Gastrocnemius medialis (tissue), 4 donors: ENCODE measurements around the gene ITGAD. TPM values are rescaled to one million over a fixed set of nuclear protein-coding genes. Genes with fewer than 3 reads are reported as not detected.

ENCODE experiments used
- ATAC-seq, 2 donors: fragments of 150-250 bp; one replicate each; pipeline ENCODE4 v1.9.1; 2016
- DNase-seq, 2 donors: peaks; one replicate each; pipeline ENCODE4 v3.0.0-alpha.2; 2019
- H3K27ac ChIP-seq, 4 donors: fragments of 200-600 bp; sonication (generic); 1 replicate in 1 of 4; 2 replicates in 3 of 4; pipeline ENCODE4 v1.5.1; 2016 to 2018; ENCODE audit warnings: mild to moderate bottlenecking in 2 of 4, moderate library complexity in 1 of 4
- H3K27me3 ChIP-seq, 3 donors: fragments of 200-600 bp; sonication (generic) in 2 of 3; 1 replicate in 1 of 3; 2 replicates in 2 of 3; pipeline versions ENCODE4 v1.5.1 to v1.6.0; 2016 to 2019; ENCODE audit warnings: mild to moderate bottlenecking in 1 of 3, moderate library complexity in 1 of 3
- H3K36me3 ChIP-seq, 2 donors: fragments of 200-600 bp; sonication (generic) in 1 of 2; one replicate each; pipeline ENCODE4 v1.5.1; 2017 to 2018
- H3K4me1 ChIP-seq, 2 donors: fragments of 200-600 bp; sonication (generic) in 1 of 2; one replicate each; pipeline ENCODE4 v1.5.1; 2016 to 2017; ENCODE audit warnings: mild to moderate bottlenecking in 2 of 2
- H3K4me3 ChIP-seq, 4 donors: fragments of 200-600 bp; sonication (generic) in 3 of 4; 1 replicate in 1 of 4; 2 replicates in 3 of 4; pipeline ENCODE4 v1.5.1; 2016 to 2019; ENCODE audit warnings: mild to moderate bottlenecking in 2 of 4
- H3K9me3 ChIP-seq, 3 donors: fragments of 200-600 bp; sonication (generic) in 2 of 3; 1 replicate in 1 of 3; 2 replicates in 2 of 3; pipeline ENCODE4 v1.5.1; 2016 to 2019
- POLR2A ChIP-seq, 2 donors: fragments of 450-650 bp; IDR thresholded peaks; one replicate each; pipeline ENCODE4 v1.6.1; 2017; ENCODE audit warnings: antibody characterized with exemption in 2 of 2, mild to moderate bottlenecking in 2 of 2, moderate library complexity in 2 of 2
- in situ Hi-C, 4 donors: fragments of 200-750 bp; cut with MboI; loops; one replicate each; pipeline versions ENCODE4 v1.15.0 to v1.8.0; 2017; ENCODE audit warnings: low sequenced_read_pairs in 4 of 4
- intact Hi-C: fragments of 100-400 bp; cut with DNase I; formaldehyde crosslinking; loops from one replicate; pipeline ENCODE4 v1.15.1; 2023; ENCODE audit warnings: low total_unique reads
- total RNA-seq, 4 donors: library from RNA; depleted of rRNA; stranded (reverse); fragments of >200 nt; gene quantifications; one replicate each; pipeline versions ENCODE4 v1.1.0 to v1.2.3, GENCODE V29; 2016
- TF ChIP-seq, protein P1 (sequence below), 5 experiments: fragments of 450-650 bp in 3 of 5; fragments of 200-600 bp in 2 of 5; sonication (generic) in 2 of 5; IDR thresholded peaks in 4 of 5; conservative IDR thresholded peaks in 1 of 5; 1 replicate in 4 of 5; 2 replicates in 1 of 5; pipeline ENCODE4 v1.5.1; 2016 to 2019; ENCODE audit warnings: antibody characterized with exemption in 5 of 5, mild to moderate bottlenecking in 3 of 5, moderate library complexity in 3 of 5

ITGAD gene
- total RNA-seq, 4 donors from 2014 or later, result not detected

DNA sequence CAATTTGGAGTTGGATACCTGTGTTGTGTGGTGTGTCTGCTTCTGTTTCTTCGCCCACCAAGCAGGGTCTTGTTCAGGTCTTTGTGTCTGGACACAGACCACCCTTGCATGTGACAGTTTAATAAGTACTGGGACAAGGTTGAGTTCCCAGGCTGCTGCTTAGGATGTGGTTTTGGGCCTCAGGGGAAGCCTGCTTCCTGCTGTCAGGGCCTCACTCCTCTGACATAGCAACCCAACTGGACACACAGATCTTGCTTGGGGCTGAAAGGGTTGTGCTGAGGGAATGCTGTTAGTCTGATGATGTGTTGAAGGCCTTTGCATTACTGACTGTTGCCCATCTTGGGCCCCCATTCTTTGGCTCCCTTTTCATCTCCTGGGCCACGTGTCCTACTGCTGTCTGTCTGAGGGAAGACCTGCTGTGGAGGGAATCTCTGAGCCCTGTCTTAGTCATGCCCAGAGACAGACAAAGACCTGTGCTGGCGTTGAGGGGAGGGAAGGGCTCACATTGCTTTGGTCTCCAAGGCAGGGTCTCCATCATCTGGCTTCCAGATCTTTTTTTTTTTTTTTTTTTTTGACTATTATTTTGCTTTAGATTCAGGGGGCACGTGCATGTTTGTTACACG, 74.1 kb downstream of the ITGAD start:
- H3K27ac ChIP-seq, result no peak overlapping the region
- DNase-seq (no peak), ATAC-seq (no peak)
- intact Hi-C loops (no loop called here), in situ Hi-C loops (no loop called here)
- H3K4me3 ChIP-seq, result no peak overlapping the region
- no peaks in the 10 kb centered on the region for H3K9me3 ChIP-seq
- H3K36me3 ChIP-seq, result peaks cover 0 to 49% of the 10 kb centered on the region in 2 donors
- peaks cover 0 to 11% of the 10 kb centered on the region in 2 donors for H3K4me1 ChIP-seq
- H3K27me3 ChIP-seq, result peaks cover 0 to 3% (median 0%) of the 10 kb centered on the region in 3 donors
- TF ChIP-seq, protein P1, sequence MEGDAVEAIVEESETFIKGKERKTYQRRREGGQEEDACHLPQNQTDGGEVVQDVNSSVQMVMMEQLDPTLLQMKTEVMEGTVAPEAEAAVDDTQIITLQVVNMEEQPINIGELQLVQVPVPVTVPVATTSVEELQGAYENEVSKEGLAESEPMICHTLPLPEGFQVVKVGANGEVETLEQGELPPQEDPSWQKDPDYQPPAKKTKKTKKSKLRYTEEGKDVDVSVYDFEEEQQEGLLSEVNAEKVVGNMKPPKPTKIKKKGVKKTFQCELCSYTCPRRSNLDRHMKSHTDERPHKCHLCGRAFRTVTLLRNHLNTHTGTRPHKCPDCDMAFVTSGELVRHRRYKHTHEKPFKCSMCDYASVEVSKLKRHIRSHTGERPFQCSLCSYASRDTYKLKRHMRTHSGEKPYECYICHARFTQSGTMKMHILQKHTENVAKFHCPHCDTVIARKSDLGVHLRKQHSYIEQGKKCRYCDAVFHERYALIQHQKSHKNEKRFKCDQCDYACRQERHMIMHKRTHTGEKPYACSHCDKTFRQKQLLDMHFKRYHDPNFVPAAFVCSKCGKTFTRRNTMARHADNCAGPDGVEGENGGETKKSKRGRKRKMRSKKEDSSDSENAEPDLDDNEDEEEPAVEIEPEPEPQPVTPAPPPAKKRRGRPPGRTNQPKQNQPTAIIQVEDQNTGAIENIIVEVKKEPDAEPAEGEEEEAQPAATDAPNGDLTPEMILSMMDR (IDR thresholded peaks at IDR 0.05 in 4 of 5, conservative IDR thresholded peaks at IDR 0.05 in 1 of 5), result no peak
- TF ChIP-seq POLR2A (IDR thresholded peaks at IDR 0.05), result no peak

DNA sequence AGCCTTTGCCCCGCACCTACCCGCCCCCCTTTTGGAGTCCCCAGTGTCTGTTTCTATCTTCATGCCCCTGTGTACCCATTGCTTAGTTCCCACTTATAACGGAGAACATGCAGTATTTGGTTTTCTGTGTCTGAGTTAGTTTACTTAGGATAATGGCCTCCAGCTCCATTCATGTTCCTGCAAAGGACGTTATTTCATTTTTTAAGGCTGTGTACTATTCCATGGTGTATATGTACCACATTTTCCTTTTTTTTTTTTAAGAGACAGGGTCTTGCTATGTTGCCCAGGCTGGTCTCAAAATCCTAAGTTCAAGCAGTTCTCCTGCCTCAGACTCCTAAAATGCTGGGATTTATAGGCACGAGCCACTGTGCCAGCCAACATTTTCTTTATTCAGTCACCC, 74.7 kb downstream of the ITGAD start:
- no peak for DNase-seq
- Histone ChIP-seq H3K27me3 (peaks cover 0 to 4% (median 3%) of the 10 kb centered on the region in 3 donors), H3K4me3 (no peak overlapping the region), H3K36me3 (peaks cover 0 to 43% of the 10 kb centered on the region in 2 donors), H3K4me1 (peaks cover 0 to 11% of the 10 kb centered on the region in 2 donors), H3K27ac (no peak overlapping the region), H3K9me3 (no peaks in the 10 kb centered on the region)
- in situ Hi-C loops, result no loop called here
- intact Hi-C loops, result no loop called here
- no peak for TF ChIP-seq POLR2A (IDR thresholded peaks at IDR 0.05)
- TF ChIP-seq, protein P1 (IDR thresholded peaks at IDR 0.05 in 4 of 5, conservative IDR thresholded peaks at IDR 0.05 in 1 of 5), result no peak
- ATAC-seq, result no peak

DNA sequence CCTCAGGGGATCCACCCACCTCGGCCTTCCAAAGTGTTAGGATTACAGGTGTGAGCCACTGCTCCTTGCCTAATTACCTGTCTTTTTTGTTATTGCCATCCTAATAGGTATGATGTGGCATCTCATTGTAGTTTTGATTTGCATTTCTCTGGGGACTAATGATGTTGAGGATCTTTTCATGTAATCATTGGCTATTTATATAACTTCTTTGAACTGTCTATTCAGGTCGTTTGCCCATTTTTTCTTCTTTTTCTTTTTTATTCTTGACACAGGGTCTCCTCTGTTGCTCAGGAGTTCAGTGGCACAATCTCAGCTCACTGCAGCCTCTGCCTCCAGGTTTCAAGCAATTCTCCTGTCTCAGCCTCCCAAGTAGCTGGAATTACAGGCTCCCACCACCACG, 77.5 kb downstream of the ITGAD start:
- intact Hi-C loops, result loop anchor here (5.0 kb wide), 2 partner anchors 242 to 402 kb away; partner anchors contain the start of gene ZNF267
- Histone ChIP-seq H3K9me3 (no peaks in the 10 kb centered on the region), H3K27me3 (peaks cover 0 to 5% (median 3%) of the 10 kb centered on the region in 3 donors), H3K36me3 (peaks cover 0 to 17% of the 10 kb centered on the region in 2 donors), H3K4me3 (no peak overlapping the region), H3K4me1 (peaks cover 0 to 11% of the 10 kb centered on the region in 2 donors), H3K27ac (peak overlapping the region; percentile 83 to 89 (median 87))
- DNase-seq (no peak), ATAC-seq (no peak)
- in situ Hi-C loops, result no loop called here
- TF ChIP-seq, protein P1 (IDR thresholded peaks at IDR 0.05 in 4 of 5, conservative IDR thresholded peaks at IDR 0.05 in 1 of 5), result no peak
- TF ChIP-seq POLR2A (IDR thresholded peaks at IDR 0.05), result no peak

DNA sequence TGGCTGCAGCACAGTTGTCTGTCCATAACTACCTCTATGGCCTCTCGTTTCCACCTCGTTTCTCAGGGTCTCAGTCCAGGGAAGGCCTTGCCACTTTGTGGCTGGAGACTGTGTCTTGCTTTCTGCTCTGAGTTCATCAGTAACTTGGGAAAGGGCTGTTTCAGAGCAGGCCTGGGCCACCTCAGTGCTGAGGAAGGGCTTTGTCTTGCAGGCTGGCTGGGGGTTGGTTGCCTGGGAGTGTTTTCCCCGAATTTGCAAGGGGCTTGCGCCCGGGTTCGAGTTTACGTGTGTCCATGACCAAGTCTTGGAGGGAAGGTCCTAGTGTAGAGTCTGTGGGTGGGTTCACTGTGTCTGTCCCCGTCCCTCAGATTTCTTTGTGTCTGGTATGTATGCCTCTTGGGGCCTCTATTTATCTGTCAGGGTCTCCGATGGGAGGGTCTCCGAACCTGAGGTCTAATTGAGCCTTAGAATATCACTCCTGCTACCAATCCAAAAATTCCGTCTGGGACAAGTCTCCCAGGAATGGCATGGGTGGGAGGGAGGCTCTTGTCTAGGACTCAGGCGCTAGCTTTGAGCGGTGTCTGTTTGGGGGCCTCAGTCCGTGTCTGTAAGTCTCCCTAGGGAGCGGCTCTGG, 78.2 kb downstream of the ITGAD start:
- Histone ChIP-seq H3K27me3 (peaks cover 0 to 9% (median 5%) of the 10 kb centered on the region in 3 donors), H3K4me3 (peak overlapping the region; percentile 63 to 76 (median 67)), H3K36me3 (peaks cover 0 to 10% of the 10 kb centered on the region in 2 donors), H3K4me1 (peaks cover 0 to 11% of the 10 kb centered on the region in 2 donors), H3K27ac (peak overlapping the region; percentile 83 to 89 (median 87)), H3K9me3 (no peaks in the 10 kb centered on the region)
- DNase-seq (no peak), ATAC-seq (no peak)
- intact Hi-C loops (loop anchor here (5.0 kb wide), 2 partner anchors 241 to 401 kb away; partner anchors contain the start of gene ZNF267), in situ Hi-C loops (no loop called here)
- no peak for TF ChIP-seq POLR2A (IDR thresholded peaks at IDR 0.05)
- TF ChIP-seq, protein P1 (IDR thresholded peaks at IDR 0.05 in 4 of 5, conservative IDR thresholded peaks at IDR 0.05 in 1 of 5), result no peak
